ENCODE data around the gene MTFMT.

- TF ChIP-seq CTCF (IDR thresholded peaks at IDR 0.05) (no peak), POLR2A (IDR thresholded peaks at IDR 0.05) (no peak)
Observed at GRCh38 chr15:64969401-64969800, 60.0 kb downstream of the MTFMT start.
